Esophagus squamous epithelium (tissue), 4 donors: Measurements from ENCODE around the gene RNF133.

Source experiments
- POLR2A ChIP-seq, 4 donors: fragments of 450-650 bp; IDR thresholded peaks; one replicate each; pipeline ENCODE4 v1.6.1; 2017; ENCODE audit warnings: antibody characterized with exemption in 4 of 4, mild to moderate bottlenecking in 4 of 4, moderate library complexity in 3 of 4
- TF ChIP-seq, protein P1 (sequence below), 6 experiments: fragments of 450-650 bp in 4 of 6; fragments of 200-600 bp in 2 of 6; sonication (generic) in 2 of 6; IDR thresholded peaks; one replicate each; pipeline ENCODE4 v1.5.1; 2016 to 2019; ENCODE audit warnings: antibody characterized with exemption in 6 of 6, mild to moderate bottlenecking in 4 of 6, moderate library complexity in 4 of 6

DNA sequence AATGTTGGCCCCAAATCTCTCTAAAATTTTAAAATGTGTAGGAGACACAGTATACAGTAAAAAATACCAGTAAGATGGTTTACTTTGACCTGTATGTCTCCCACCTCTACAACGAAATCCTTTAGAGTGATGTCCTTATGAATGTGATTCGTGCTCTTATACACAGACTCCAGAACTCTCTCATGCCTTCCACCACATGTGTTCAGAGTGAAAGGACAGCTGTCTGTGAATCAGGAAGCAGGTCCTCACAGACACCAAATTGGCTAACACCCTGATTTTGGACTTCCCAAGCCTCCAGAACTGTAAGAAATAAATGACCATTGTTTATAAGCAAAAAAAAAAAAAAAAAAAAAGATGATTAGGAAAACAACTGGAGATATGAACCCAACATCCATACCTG lies 35.2 kb downstream of the RNF133 start:
- TF ChIP-seq, protein P1, sequence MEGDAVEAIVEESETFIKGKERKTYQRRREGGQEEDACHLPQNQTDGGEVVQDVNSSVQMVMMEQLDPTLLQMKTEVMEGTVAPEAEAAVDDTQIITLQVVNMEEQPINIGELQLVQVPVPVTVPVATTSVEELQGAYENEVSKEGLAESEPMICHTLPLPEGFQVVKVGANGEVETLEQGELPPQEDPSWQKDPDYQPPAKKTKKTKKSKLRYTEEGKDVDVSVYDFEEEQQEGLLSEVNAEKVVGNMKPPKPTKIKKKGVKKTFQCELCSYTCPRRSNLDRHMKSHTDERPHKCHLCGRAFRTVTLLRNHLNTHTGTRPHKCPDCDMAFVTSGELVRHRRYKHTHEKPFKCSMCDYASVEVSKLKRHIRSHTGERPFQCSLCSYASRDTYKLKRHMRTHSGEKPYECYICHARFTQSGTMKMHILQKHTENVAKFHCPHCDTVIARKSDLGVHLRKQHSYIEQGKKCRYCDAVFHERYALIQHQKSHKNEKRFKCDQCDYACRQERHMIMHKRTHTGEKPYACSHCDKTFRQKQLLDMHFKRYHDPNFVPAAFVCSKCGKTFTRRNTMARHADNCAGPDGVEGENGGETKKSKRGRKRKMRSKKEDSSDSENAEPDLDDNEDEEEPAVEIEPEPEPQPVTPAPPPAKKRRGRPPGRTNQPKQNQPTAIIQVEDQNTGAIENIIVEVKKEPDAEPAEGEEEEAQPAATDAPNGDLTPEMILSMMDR (IDR thresholded peaks at IDR 0.05): no peak
- TF ChIP-seq POLR2A (IDR thresholded peaks at IDR 0.05): no peak
